ENCODE results near the gene TMEFF2.

The TMEFF2 gene

DNA sequence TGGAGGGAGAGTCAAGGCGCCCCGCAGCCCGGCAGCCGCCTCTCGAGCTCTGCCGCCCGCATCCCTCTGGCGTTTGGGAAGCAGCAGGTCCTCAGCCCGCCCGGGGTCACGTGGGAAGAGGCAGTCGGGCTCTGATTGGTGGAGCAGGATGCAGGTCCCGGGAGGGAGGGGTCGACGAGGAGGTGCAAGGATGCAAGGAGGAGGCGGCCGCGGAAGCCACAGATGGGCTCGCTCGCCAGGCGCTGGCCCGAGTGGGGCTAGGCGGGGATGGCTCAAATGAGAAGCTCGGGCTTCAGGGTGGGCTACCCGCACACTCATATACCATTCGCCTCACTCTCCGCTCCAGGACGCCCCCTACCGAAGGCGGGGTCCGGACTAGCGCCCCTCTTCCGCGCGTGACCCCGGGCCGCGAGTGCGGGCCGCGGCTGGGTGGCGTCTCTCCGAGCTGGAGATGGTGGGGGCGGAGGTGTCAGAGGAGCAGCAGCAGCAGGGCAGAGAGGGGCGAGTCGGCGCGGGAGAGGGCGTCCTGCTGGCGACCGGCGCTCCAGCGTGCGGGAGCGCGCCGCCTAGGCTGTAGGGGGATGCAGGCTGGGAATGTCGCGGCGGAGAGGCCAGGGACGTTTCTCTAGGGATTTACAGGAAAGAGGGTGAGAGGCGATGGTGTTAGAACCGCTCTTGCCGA lies at the start of gene TMEFF2:
Gene TMEFF2 (minus strand): TSS at position 68 of the 682 bp plus-strand sequence. CDS start 409 bp downstream, outside the sequence.
- peak in 1 of 3 experiments; percentile 73 for DNase-seq (ENCODE audit: low read depth in 3 of 3)

DNA sequence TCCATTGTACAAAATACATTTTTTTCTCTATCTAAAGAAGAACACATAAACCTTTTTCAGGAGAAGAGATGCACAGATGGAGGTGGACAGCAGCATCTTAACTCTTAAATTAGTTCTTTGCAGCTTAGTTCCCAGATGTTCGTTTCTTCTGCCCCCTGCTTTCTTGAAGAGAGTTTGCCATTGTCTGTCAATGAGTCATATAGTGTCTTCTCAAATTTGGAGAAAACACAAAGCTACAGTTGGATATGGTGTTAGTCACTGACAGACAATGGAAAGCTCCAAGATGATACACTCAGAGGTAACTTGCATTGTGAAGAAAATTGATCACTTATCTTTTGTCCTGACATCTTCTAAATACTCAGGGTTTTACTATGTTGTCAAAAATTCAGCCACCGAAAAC lies 48.8 kb upstream of the TMEFF2 start:
- no peak for DNase-seq (ENCODE audit: low read depth in 3 of 3)

DNA sequence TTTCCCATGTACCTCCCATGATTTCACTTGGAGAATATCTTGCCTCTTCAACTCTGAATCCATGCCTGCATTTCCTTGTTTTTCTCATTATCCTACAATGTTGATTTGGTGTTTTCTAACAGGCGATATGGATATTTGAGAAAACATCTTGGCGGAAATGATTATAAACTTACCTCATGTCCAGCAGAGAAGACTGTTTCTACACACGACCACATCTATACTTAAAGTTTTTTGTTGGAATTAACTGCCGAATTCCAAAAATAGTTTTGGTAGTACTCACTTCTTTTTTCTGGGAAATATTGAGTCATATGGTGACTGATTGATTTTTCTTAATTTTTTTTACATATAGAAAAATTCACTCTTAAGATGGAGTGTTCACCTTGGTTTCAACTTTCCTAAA lies 41.4 kb upstream of the TMEFF2 start:
- no peak for DNase-seq (ENCODE audit: low read depth in 3 of 3)

DNA sequence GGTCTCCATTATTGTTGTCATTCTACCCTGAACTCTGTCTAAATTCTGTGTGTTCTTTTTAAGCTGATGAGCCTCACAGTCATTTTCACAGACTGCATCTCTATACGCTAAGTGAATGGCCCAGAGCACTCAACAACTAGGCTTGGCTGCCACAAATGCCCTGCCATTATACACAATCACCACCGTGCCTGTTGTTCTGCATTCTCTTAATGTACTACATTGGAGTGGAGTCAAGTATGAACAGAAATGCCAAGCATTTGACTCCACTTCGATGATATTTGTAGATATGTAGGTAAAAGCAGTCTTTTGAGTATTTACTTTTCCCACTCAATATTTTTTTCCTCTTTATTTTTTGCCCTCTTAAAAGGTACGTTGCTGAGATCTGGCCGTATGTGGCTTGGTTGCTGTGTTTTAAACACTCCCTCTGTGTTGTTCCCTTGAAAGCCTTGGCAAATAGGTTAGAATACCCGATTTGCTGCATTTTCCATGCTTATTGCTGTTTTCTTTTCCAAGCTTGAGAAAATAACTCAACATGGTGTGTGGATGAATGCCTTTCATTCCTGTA lies 36.2 kb upstream of the TMEFF2 start:
- no peak for DNase-seq (ENCODE audit: low read depth in 3 of 3)

DNA sequence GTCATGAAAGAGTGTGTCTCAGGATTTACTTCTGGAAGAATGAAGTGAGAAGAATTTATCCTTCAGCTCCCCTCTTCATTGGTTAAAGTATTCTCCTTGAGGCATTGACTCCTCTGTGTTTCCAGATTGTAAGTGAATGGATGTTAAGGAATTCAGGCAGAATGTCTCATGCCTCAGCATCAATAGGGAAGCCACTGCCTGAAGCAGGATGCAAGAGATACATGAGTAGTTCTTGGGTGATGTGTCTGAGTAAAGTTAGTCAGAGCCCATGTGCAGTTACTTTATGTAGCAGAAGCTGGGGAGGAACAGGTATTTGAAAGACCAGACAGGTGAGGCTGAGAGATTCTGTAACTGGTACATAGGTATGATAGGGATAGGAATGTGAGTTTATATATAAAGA lies 34.0 kb upstream of the TMEFF2 start:
- no peak for DNase-seq (ENCODE audit: low read depth in 3 of 3)

GRCh38 chr2:192218970-192219369 lies 24.2 kb upstream of the TMEFF2 start:
- no peak for DNase-seq (ENCODE audit: low read depth in 3 of 3)

DNA sequence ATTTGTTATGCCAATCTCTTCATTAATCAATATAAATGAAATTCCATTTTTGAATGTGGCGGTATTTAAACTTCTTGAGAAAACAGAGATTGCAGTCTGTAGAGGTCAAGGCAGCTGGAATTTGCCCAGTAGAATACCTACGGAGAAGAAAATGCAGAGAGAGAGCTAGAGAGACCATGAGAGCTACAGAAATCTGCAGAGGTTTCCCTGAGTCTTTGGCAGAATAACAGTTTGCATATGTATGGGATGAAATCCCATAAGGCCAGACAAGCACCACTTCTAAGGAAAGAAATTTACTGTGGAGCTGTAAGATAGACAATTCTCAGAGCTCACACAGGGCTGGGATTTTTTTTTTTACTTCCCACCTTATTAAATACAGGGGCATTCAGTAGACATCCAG lies 23.6 kb upstream of the TMEFF2 start:
- no peak for DNase-seq (ENCODE audit: low read depth in 3 of 3)

GRCh38 chr2:192216336-192216735 lies 21.6 kb upstream of the TMEFF2 start:
- no peak for DNase-seq (ENCODE audit: low read depth in 3 of 3)

DNA sequence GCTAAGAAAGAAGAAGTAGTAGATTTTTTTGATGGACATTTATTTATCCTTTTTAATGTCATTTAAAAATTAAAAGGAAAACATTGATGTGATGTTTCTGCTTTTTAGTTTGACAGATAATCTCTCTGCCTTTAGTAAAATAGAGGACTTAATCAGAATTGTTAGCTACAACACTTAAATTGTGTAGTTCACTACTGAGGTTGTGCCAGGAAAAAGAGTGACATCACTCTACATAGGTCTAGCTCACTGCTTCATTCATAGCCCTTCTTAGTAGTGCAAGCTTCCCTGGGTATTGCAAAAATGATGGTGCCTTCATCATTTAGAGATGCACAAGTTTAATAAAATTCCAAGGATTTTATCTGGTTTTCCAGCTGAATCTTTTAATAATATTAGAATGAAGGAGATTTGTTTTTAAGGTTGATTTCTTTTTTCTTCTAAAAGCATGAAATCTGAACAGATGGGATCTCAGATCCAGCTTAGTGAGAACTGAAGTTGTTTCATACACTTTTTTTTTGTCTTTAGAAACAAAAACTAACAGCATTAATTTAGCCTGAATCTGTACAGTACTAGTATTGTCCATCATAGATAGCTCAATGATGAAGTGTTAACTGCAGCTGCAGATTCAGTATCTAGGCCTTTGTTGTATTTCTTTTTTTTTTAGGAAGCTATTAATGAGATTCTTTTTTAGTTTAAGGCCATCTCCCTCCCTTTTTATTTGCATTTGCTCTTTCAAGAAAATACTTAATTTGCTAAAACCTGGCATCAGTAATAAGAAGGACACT lies 20.6 kb upstream of the TMEFF2 start:
- no peak for DNase-seq (ENCODE audit: low read depth in 3 of 3)

DNA sequence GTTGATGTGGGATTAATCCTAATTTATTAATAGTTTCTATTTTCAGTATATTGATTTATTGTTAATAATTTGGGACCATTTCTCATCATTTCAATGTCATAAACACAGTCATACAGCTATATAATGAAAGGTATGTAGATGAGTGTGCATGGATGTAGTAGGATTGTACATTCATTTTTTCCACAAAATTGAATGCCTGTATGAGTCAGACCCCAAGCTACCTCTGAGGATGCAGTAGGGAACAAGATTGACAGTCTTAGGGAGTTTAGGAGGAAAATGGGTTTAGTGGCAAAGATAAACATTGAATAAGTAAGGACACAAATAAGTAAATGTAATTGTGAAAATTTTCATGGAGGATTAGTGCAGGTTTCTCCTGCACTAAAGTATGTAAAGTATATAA lies 14.1 kb upstream of the TMEFF2 start:
- no peak for DNase-seq (ENCODE audit: low read depth in 3 of 3)

DNA sequence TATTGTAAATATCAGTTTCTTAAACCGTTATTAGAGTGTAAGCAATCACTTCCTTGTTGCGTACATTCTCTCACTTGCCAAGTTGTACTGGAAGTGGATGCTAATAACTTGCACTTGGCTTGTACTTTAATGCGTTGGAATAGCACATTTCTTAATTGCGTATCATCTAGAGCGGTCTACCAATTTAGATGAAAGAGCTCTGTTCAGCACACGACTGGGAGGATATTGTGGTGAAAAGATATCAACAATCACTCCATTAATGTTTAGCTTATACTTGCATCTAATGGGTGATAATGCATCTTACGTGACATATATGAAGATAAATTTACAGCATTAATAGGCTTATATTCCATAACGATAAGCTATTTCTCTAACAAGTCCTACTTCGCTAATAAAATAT lies 11.7 kb upstream of the TMEFF2 start:
- DNase-seq (ENCODE audit: low read depth in 3 of 3) = no peak

DNA sequence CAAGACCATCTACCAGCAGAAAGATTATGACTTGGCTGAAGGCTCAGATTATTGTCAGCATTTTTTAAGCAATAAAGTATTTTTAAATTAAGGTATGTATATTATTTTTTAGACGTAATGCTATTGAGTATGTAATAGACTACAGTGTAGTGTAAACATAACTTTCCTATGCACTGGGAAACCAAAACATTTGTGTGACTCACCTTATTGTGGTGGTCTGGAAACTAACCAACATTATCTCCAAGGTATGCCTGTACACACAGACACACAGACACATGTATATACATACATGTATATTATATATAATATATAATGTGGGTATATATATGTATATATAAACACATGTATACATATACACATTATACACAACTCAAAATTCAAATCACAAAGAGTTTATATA lies 9.1 kb upstream of the TMEFF2 start:
- DNase-seq (ENCODE audit: low read depth in 3 of 3) = no peak

- DNase-seq (ENCODE audit: low read depth in 3 of 3) = no peak
These were observed 7.6 kb upstream of the TMEFF2 start for GRCh38 chr2:192202373-192202772.

DNA sequence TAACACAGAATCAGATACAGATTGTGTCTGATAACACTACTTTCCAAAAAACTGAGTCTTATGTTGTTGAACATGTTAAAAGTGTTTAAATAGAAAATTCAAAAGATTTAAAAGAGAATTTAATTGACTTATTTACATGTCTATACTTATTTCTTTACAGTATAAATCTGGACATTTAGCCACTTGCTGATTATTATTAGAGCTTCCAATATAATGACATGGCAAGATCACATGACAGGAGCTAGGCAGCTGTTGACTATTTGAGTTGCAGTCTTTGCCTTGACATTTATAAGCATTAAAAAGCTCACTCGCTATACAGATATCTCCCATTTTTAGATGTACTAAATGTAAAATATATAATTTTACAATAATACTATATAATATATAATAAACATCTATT lies 6.4 kb upstream of the TMEFF2 start:
- DNase-seq (ENCODE audit: low read depth in 3 of 3) = no peak

GRCh38 chr2:192197357-192197756 lies 2.6 kb upstream of the TMEFF2 start:
- DNase-seq (ENCODE audit: low read depth in 3 of 3) = no peak

DNA sequence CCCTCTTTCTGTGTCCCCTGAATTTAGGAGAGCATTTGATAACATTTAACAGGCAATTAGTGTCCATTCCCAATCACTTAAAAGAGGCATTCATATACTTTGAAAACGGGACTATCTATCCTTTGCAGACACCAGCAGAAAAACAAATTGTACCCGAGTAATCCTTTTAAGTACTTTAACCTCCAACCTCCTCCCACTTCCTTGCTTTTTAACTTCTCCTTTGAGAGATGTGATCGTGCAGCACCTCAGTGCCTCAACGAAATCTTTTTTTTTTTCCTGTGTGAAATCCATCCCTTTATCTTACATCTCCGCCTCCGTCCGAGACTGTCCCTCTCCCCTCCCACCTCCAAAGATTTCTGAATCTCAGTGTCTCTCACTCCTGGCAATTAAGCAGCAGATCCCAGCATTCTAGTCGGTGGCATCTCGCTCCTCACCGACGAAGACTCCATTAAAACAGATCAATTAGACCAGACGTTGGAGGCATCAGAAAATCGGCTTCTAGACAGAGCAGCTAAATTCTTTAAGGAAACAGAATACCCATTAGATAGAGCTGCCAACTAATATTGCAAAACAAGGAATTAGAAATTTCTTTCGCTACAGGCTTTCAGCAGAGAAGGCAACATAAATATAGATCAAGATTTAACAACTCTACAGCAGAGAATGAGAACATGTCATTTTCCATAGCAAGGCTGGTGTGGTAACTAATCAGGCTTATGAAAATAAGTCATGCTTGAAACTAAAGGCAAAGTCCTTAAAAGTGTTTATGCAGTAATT lies 1.9 kb upstream of the TMEFF2 start:
- no peak for DNase-seq (ENCODE audit: low read depth in 3 of 3)

DNA sequence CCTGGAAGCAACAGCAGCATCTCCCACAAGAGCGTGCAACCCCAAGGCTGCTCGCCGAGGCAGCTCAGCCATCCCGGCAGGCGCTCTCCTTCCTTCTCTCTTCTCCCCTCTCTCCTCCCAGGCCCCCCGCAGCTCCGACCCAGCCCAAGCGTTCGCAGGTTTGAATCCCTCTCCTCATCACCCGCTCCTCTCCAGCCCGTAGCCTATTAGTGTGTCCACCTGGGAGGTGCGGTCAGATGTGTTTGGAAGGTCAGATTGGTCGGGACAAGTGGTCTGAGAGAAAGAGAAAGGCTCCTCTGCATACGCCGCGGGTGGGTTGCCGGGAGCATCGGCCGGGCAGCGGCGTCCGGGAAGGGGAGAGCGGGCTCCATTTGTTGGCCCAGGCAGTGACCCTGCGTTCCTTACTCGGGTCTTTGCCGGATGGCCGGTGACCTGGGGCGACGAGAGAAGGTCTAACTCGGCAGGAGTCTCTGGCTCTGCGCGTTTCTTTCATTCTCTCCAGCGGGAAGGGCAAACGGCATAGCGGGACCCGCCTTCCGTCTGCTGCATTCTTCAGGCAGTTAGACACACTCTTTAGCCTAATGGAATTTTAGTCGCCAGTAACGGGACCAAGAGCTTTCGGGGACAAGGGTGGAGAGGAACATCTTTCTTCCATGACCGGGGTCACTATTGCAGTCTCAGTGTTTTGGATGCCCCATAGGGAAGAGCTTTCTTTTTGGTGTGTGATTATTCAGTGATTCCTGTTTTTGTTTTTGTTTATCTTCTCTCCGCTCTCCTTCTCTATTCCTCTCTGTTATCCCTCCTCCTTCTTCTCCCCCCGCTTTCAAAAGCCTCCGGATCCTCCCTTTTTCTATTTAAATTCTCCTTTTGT lies 1.1 kb upstream of the TMEFF2 start:
- no peak for DNase-seq (ENCODE audit: low read depth in 3 of 3)

- DNase-seq (ENCODE audit: low read depth in 3 of 3) = peak in 1 of 3 experiments; percentile 18
These were observed 368 bp downstream of the TMEFF2 start for GRCh38 chr2:192194265-192194865.

DNA sequence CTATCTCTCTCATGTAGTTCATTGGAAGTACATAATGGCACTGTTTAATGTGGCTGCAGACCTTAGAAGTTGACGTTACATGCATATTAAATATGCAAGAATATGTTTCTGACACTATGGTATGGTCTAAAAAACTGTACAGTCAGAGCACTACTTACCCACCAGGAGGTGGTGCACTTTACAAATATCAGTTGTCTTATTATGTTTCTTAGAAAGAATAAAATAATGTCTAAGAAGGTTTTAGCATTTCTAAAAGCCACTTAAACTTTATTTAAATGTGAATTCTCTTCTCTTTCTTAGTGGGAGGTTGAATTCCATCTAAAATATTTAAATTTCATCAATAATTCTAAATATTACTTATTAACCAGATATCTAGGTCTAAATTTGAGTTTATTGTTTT lies 4.3 kb downstream of the TMEFF2 start:
- DNase-seq (ENCODE audit: low read depth in 3 of 3) = no peak

DNA sequence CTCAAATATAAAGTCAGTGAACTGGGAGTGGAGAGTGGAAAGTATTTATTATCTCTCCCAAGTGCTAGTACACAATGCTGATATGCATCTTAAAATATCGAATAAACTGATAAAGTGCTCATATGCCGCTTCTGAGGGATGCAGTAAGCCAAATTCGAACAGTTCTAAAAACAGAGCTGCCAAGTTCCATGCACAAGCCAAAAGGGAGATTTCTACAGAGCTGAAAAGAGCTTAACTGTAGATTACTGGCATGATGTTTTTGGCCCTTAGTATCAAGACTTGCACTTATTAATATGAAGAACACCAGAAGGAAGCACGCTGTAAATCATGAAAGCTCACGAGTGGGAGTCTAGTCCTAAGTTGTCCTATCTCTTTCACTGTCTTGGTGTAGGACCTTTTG lies 7.9 kb downstream of the TMEFF2 start:
- DNase-seq (ENCODE audit: low read depth in 3 of 3) = no peak

- no peak for DNase-seq (ENCODE audit: low read depth in 3 of 3)
These were observed 10.4 kb downstream of the TMEFF2 start for GRCh38 chr2:192184349-192184748.
